ENCODE measurements around the gene ANK3. TPM values are rescaled to one million over a fixed set of nuclear protein-coding genes. Genes with fewer than 3 reads are reported as not detected.

The ANK3 gene
- total RNA-seq, 1 experiment from 2014 or later, result 69.6 TPM

DNA sequence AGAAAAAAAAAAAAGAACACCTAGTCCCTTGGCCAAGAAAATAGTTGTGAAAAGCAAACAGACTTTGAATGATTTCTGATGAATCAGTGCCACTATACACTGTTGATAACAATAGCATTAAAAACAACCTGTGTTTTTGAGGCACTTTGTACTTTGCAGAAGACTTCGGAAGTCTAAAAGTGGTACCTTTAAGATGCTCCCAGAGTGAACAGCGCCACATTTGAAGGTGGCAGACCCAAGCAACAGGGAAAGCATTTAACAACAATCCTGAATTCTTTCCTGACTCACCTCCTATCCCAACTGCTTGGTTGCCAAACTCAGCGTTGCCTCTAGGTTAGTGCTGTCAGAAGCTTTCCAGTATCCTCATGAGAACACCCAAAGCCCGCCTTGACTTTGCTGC lies 380.9 kb downstream of the ANK3 start:
- CTCF ChIA-PET, result interaction anchor here (0.5 to 1.7 kb wide), 2 partner anchors 81 to 178 kb away, joined by 3 to 4 read pairs; no protein-coding TSS in a partner anchor
- H3K9me3 Mint-ChIP-seq, result peaks cover 12% of the 10 kb centered on the region
- H3K27me3 Mint-ChIP-seq (ENCODE audit: low read depth), result peaks cover 3% of the 10 kb centered on the region; the same call in 1 of the 2 replicates
- ATAC-seq (peak; percentile 42; the same call in 1 of the 2 replicates), DNase-seq (ENCODE audit: low spot score) (no peak)
- peaks cover 7% of the 10 kb centered on the region for H3K36me3 Mint-ChIP-seq
- H3K4me1 Mint-ChIP-seq, result peaks cover 8% of the 10 kb centered on the region; the same call in 1 of the 2 replicates
- TF ChIP-seq GRHL2 (CRISPR knock-in tag; IDR thresholded peaks at IDR 0.05; ENCODE audit: insufficient replicate concordance, severe bottlenecking) (no peak), SP1 (CRISPR knock-in tag; conservative IDR thresholded peaks at IDR 0.05) (no peak), CREM (CRISPR knock-in tag; IDR thresholded peaks at IDR 0.05) (no peak)
- TF ChIP-seq, protein P1, sequence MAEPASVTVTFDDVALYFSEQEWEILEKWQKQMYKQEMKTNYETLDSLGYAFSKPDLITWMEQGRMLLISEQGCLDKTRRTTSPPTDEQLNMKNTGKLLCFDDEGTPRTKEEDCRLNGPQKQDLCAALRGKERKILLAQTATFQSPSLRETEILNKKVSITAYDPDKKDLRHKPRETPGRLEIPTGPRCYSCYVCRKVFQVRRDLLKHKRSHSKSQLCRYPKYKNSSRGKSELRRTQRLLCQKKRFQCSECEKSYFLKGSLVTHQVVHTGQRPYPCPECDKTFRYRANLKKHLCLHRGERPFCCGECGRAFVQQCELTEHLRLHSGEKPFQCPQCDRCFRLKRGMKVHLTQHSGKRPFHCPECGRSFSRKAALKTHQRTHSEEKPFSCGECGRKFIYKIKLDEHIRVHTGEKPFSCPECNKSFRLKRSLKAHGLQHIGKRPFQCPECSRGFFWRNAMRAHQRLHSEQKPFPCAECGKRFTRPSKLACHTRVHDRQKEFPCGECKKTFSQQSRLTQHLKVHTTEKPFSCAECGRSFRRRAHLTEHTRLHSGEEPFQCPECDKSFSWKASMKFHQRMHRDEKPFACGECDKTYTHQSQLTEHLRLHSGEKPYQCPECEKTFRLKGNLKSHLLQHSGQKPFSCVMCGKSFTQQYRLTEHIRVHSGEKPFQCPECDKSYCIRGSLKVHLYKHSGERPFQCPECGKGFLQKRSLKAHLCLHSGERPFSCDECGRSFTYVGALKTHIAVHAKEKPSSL (CRISPR knock-in tag; conservative IDR thresholded peaks at IDR 0.05), result no peak
- TF ChIP-seq, protein P2, sequence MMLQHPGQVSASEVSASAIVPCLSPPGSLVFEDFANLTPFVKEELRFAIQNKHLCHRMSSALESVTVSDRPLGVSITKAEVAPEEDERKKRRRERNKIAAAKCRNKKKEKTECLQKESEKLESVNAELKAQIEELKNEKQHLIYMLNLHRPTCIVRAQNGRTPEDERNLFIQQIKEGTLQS (CRISPR knock-in tag; conservative IDR thresholded peaks at IDR 0.05), result no peak
- TF ChIP-seq, protein P3, sequence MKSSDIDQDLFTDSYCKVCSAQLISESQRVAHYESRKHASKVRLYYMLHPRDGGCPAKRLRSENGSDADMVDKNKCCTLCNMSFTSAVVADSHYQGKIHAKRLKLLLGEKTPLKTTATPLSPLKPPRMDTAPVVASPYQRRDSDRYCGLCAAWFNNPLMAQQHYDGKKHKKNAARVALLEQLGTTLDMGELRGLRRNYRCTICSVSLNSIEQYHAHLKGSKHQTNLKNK (CRISPR knock-in tag; IDR thresholded peaks at IDR 0.05), result no peak
- TF ChIP-seq, protein P4, sequence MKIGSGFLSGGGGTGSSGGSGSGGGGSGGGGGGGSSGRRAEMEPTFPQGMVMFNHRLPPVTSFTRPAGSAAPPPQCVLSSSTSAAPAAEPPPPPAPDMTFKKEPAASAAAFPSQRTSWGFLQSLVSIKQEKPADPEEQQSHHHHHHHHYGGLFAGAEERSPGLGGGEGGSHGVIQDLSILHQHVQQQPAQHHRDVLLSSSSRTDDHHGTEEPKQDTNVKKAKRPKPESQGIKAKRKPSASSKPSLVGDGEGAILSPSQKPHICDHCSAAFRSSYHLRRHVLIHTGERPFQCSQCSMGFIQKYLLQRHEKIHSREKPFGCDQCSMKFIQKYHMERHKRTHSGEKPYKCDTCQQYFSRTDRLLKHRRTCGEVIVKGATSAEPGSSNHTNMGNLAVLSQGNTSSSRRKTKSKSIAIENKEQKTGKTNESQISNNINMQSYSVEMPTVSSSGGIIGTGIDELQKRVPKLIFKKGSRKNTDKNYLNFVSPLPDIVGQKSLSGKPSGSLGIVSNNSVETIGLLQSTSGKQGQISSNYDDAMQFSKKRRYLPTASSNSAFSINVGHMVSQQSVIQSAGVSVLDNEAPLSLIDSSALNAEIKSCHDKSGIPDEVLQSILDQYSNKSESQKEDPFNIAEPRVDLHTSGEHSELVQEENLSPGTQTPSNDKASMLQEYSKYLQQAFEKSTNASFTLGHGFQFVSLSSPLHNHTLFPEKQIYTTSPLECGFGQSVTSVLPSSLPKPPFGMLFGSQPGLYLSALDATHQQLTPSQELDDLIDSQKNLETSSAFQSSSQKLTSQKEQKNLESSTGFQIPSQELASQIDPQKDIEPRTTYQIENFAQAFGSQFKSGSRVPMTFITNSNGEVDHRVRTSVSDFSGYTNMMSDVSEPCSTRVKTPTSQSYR (CRISPR knock-in tag; IDR thresholded peaks at IDR 0.05), result no peak
- H3K27ac Mint-ChIP-seq, result no peak overlapping the region
- no peak overlapping the region for H3K4me3 Mint-ChIP-seq
- POLR2A ChIA-PET, result no interaction called here

DNA sequence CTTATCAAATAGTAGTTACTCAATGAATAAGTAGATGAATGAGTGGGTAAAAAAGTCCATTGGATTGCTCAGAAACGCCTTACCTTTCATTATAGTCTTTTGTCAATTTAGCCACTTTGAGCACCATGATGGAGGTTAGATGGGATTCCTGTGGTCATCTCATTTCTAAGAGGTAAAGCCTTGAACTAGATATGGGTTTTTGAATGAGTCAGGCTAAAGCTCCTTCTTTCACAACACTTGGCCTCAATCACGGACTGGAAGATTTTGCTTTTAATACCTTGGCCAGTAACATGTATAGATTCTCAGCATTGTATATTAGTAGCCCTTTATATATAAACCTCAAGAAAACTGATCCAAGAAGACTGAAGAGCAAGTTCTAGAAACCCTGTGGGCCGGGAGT lies 383.6 kb downstream of the ANK3 start:
- Mint-ChIP-seq H3K9me3 (peaks cover 3% of the 10 kb centered on the region), H3K36me3 (no peaks in the 10 kb centered on the region), H3K27ac (no peak overlapping the region), H3K4me1 (peaks cover 15% of the 10 kb centered on the region), H3K4me3 (no peak overlapping the region), H3K27me3 (ENCODE audit: low read depth) (peaks cover 3% of the 10 kb centered on the region; the same call in 1 of the 2 replicates)
- ChIA-PET POLR2A (no interaction called here), CTCF (no interaction called here)
- ATAC-seq (no peak), DNase-seq (ENCODE audit: low spot score) (no peak)
- TF ChIP-seq HMGA2 (CRISPR knock-in tag; IDR thresholded peaks at IDR 0.05), result no peak
- TF ChIP-seq, protein P5, sequence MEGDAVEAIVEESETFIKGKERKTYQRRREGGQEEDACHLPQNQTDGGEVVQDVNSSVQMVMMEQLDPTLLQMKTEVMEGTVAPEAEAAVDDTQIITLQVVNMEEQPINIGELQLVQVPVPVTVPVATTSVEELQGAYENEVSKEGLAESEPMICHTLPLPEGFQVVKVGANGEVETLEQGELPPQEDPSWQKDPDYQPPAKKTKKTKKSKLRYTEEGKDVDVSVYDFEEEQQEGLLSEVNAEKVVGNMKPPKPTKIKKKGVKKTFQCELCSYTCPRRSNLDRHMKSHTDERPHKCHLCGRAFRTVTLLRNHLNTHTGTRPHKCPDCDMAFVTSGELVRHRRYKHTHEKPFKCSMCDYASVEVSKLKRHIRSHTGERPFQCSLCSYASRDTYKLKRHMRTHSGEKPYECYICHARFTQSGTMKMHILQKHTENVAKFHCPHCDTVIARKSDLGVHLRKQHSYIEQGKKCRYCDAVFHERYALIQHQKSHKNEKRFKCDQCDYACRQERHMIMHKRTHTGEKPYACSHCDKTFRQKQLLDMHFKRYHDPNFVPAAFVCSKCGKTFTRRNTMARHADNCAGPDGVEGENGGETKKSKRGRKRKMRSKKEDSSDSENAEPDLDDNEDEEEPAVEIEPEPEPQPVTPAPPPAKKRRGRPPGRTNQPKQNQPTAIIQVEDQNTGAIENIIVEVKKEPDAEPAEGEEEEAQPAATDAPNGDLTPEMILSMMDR (IDR thresholded peaks at IDR 0.05), result no peak
- TF ChIP-seq, protein P6, sequence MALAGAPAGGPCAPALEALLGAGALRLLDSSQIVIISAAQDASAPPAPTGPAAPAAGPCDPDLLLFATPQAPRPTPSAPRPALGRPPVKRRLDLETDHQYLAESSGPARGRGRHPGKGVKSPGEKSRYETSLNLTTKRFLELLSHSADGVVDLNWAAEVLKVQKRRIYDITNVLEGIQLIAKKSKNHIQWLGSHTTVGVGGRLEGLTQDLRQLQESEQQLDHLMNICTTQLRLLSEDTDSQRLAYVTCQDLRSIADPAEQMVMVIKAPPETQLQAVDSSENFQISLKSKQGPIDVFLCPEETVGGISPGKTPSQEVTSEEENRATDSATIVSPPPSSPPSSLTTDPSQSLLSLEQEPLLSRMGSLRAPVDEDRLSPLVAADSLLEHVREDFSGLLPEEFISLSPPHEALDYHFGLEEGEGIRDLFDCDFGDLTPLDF (CRISPR knock-in tag; IDR thresholded peaks at IDR 0.05), result no peak
- TF ChIP-seq NR1H2 (CRISPR knock-in tag; IDR thresholded peaks at IDR 0.05), result no peak
- no peak for TF ChIP-seq TEAD4 (CRISPR knock-in tag; IDR thresholded peaks at IDR 0.05)
- TF ChIP-seq NFYB (CRISPR knock-in tag; conservative IDR thresholded peaks at IDR 0.05; ENCODE audit: low read depth), result no peak
- TF ChIP-seq, protein P7, sequence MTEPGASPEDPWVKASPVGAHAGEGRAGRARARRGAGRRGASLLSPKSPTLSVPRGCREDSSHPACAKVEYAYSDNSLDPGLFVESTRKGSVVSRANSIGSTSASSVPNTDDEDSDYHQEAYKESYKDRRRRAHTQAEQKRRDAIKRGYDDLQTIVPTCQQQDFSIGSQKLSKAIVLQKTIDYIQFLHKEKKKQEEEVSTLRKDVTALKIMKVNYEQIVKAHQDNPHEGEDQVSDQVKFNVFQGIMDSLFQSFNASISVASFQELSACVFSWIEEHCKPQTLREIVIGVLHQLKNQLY (CRISPR knock-in tag; IDR thresholded peaks at IDR 0.05), result no peak
- TF ChIP-seq, protein P8, sequence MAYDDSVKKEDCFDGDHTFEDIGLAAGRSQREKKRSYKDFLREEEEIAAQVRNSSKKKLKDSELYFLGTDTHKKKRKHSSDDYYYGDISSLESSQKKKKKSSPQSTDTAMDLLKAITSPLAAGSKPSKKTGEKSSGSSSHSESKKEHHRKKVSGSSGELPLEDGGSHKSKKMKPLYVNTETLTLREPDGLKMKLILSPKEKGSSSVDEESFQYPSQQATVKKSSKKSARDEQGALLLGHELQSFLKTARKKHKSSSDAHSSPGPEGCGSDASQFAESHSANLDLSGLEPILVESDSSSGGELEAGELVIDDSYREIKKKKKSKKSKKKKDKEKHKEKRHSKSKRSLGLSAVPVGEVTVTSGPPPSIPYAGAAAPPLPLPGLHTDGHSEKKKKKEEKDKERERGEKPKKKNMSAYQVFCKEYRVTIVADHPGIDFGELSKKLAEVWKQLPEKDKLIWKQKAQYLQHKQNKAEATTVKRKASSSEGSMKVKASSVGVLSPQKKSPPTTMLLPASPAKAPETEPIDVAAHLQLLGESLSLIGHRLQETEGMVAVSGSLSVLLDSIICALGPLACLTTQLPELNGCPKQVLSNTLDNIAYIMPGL (CRISPR knock-in tag; IDR thresholded peaks at IDR 0.05), result no peak
- TF ChIP-seq GTF2I (CRISPR knock-in tag; conservative IDR thresholded peaks at IDR 0.05), result no peak
- TF ChIP-seq ZNF671 (CRISPR knock-in tag; IDR thresholded peaks at IDR 0.05), result no peak
- TF ChIP-seq GABPB1 (CRISPR knock-in tag; IDR thresholded peaks at IDR 0.05), result no peak
- no peak for TF ChIP-seq ZNF138 (CRISPR knock-in tag; conservative IDR thresholded peaks at IDR 0.05)
- TF ChIP-seq, protein P1 (CRISPR knock-in tag; conservative IDR thresholded peaks at IDR 0.05), result no peak
- no peak for TF ChIP-seq ETV6 (CRISPR knock-in tag; IDR thresholded peaks at IDR 0.05)
- no peak for TF ChIP-seq ZNF263 (CRISPR knock-in tag; IDR thresholded peaks at IDR 0.05; ENCODE audit: low read depth)
- TF ChIP-seq RELA (CRISPR knock-in tag; IDR thresholded peaks at IDR 0.05; ENCODE audit: borderline replicate concordance), result no peak

Measured in WTC11 (cell line).